GM18526 (cell line): ENCODE measurements around the gene TMEM147.
A peak's percentile ranks its signal among the peaks of the same experiment; 100 is the strongest.

Experiments used
- POLR2A ChIP-seq: IDR thresholded peaks from 3 replicates; pipeline ENCODE4 v1.6.1; 2011; ENCODE audit not compliant: insufficient read length; ENCODE audit errors: extremely low read depth

The TMEM147 gene

GRCh38 chr19:35545001-35545854, at the start of gene TMEM147:
TSS of gene TMEM147 (plus strand) at chr19:35545626. CDS start at chr19:35545740, 114 bp downstream.
- TF ChIP-seq POLR2A, result peak; percentile 81

GRCh38 chr19:35497406-35497805, 48.0 kb upstream of the TMEM147 start:
- TF ChIP-seq POLR2A, result no peak

- TF ChIP-seq POLR2A, result no peak
These were observed 47.2 kb upstream of the TMEM147 start for GRCh38 chr19:35498220-35498619.

- TF ChIP-seq POLR2A, result no peak
These were observed 46.4 kb upstream of the TMEM147 start for GRCh38 chr19:35498984-35499527.

- no peak for TF ChIP-seq POLR2A
These were observed 44.8 kb upstream of the TMEM147 start for GRCh38 chr19:35500611-35501010.

- TF ChIP-seq POLR2A, result no peak
These were observed 43.7 kb upstream of the TMEM147 start for GRCh38 chr19:35501684-35502083.

- TF ChIP-seq POLR2A, result no peak
These were observed 42.7 kb upstream of the TMEM147 start for GRCh38 chr19:35502751-35503150.

GRCh38 chr19:35506011-35506410, 39.4 kb upstream of the TMEM147 start:
- no peak for TF ChIP-seq POLR2A

GRCh38 chr19:35507561-35507960, 37.9 kb upstream of the TMEM147 start:
- TF ChIP-seq POLR2A, result no peak

GRCh38 chr19:35508129-35508528, 37.3 kb upstream of the TMEM147 start:
- no peak for TF ChIP-seq POLR2A

GRCh38 chr19:35509018-35509652, 36.3 kb upstream of the TMEM147 start:
- TF ChIP-seq POLR2A, result no peak

GRCh38 chr19:35509861-35510625, 35.4 kb upstream of the TMEM147 start:
- TF ChIP-seq POLR2A, result no peak

- no peak for TF ChIP-seq POLR2A
These were observed 34.8 kb upstream of the TMEM147 start for GRCh38 chr19:35510626-35510964.

GRCh38 chr19:35511337-35511736, 34.1 kb upstream of the TMEM147 start:
- no peak for TF ChIP-seq POLR2A

GRCh38 chr19:35512831-35513627, 32.4 kb upstream of the TMEM147 start:
- no peak for TF ChIP-seq POLR2A
